RWPE1 (cell line): ENCODE data around the gene TNP1.

Experiments
- CTCF ChIA-PET: fragments of 350-600 bp; sonication (Branson Sonifier 250); formaldehyde crosslinking; extraction: SDS; loops from one replicate; lab custom pipeline; 2021; lab: Yijun Ruan, JAX
- POLR2A ChIA-PET: fragments of 400-600 bp; formaldehyde crosslinking; extraction: SDS; loops from one replicate; lab custom pipeline; 2020; ENCODE audit warnings: antibody characterized with exemption; ENCODE audit not compliant: low non-redundant PET; lab: Yijun Ruan, JAX
- DNase-seq: peaks from one replicate; pipeline ENCODE4 v3.0.0; 2012; ENCODE audit warnings: low spot score
- H3K27ac ChIP-seq: fragments of 450-650 bp; 2 replicates; pipeline ENCODE4 v1.5.1; 2017
- TF ChIP-seq, protein P1 (sequence below): fragments of 450-650 bp; conservative IDR thresholded peaks from 2 replicates; pipeline ENCODE4 v1.5.1; 2017; ENCODE audit warnings: low read depth, mild to moderate bottlenecking

TNP1 gene

DNA sequence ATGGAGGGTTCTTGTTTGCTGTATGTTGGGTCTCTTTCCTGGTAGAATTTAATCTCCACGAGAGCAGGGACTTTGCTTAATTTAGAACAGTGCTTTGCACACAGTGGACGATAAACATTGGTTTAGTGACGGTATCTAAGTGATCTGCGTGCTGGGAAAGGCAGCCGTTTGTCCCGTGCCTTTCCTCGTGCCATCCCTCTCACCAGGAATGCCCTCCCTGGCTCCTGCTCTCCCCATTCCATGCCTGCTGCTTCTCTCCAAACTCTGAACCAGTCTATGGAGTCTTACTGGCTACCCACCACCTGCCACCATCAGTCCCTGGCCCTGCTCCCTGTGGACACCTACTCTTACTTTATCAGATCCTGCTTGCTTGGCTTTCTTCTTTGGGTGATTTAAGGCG is 27.3 kb upstream of the TNP1 start:
- ChIA-PET POLR2A (no interaction called here), CTCF (no interaction called here)
- H3K27ac ChIP-seq = no peak overlapping the region
- TF ChIP-seq, protein P1, sequence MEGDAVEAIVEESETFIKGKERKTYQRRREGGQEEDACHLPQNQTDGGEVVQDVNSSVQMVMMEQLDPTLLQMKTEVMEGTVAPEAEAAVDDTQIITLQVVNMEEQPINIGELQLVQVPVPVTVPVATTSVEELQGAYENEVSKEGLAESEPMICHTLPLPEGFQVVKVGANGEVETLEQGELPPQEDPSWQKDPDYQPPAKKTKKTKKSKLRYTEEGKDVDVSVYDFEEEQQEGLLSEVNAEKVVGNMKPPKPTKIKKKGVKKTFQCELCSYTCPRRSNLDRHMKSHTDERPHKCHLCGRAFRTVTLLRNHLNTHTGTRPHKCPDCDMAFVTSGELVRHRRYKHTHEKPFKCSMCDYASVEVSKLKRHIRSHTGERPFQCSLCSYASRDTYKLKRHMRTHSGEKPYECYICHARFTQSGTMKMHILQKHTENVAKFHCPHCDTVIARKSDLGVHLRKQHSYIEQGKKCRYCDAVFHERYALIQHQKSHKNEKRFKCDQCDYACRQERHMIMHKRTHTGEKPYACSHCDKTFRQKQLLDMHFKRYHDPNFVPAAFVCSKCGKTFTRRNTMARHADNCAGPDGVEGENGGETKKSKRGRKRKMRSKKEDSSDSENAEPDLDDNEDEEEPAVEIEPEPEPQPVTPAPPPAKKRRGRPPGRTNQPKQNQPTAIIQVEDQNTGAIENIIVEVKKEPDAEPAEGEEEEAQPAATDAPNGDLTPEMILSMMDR = no peak
- no peak for DNase-seq

DNA sequence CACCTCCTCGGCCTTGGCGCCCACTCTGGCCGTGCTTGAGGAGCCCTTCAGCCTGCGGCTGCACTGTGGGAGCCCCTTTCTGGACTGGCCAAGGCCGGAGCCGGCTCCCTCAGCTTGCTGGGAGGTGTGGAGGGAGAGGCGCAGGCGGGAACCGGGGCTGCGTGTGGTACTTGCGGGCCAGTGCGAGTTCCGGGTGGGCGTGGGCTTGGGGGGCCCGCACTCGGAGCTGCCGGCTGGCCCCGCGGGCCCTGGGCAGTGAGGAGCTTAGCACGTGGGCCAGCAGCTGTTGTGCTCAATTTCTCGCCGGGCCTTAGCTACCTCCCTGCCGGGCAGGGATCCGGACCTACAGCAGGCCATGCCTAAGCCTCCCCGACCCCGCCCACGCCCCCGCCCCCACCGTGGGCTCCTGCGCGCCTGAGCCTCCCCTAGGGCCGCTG is 25.3 kb upstream of the TNP1 start:
- TF ChIP-seq, protein P1 = no peak
- CTCF ChIA-PET = no interaction called here
- POLR2A ChIA-PET = no interaction called here
- no peak for DNase-seq
- H3K27ac ChIP-seq = no peak overlapping the region

DNA sequence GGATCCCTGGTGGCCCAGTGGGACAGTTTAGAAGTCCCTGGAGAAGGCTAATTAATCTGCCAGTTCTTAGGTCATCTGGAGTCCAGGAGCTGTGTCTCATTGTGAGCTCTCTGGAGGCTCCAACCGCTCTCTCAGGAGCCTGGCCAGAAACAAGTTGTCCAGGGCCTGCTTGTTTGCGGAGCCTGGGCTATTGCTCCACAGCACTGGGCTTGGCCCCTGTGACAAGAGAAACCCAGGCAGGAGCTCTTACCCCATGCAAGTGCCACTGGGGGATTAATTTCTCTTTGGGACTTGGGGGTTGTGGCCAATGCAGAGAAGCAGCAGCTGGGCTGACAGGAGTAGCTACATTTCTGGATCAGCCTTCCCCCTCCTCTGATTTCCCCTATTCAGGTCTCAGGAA is 24.5 kb upstream of the TNP1 start:
- CTCF ChIA-PET = interaction anchor here (0.6 kb wide), 1 partner anchor 621 kb away, joined by 3 read pairs; no protein-coding TSS in a partner anchor
- POLR2A ChIA-PET = no interaction called here
- TF ChIP-seq, protein P1 = no peak
- DNase-seq = no peak
- no peak overlapping the region for H3K27ac ChIP-seq

DNA sequence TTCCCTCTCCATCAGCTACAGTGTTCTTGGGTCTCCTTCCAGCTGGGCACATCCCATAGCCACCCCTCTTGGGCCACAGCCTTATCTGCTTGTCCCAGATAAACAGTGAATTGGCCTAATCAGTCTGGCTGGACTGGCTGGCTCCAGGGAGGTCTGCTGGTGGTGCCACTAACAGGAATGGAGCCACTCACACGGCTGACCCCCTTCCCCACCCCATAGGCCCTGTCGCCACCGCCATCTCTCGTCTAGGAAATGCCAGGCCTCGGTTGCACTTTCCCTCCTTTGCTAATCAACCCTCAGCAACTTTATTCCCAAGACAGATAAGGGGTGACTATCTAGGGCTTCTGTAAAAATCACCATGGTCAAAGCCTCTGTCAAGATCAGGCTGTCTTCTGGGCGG is 23.0 kb upstream of the TNP1 start:
- DNase-seq = no peak
- no peak overlapping the region for H3K27ac ChIP-seq
- TF ChIP-seq, protein P1 = no peak
- ChIA-PET CTCF (no interaction called here), POLR2A (no interaction called here)

DNA sequence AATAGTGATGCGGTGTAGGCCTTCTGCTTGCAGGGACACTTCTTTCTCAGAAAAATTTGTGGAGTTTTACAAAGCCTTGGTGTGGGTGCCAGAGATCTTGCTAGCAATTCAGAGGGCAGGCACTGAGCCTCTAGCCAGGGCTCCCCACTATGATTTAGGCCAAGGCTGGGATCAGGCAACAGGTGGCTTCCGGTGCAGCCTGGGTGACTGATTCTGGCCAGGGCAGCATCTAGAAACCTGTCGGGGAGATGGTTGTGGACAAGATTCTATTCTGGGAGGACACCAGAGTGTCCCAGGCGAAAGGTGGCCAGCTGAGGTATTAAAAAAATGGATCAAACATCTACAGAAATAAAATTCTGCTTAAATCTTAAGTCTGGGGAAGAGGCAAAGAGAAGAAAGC is 21.5 kb upstream of the TNP1 start:
- no peak for DNase-seq
- ChIA-PET POLR2A (no interaction called here), CTCF (no interaction called here)
- TF ChIP-seq, protein P1 = no peak
- no peak overlapping the region for H3K27ac ChIP-seq

DNA sequence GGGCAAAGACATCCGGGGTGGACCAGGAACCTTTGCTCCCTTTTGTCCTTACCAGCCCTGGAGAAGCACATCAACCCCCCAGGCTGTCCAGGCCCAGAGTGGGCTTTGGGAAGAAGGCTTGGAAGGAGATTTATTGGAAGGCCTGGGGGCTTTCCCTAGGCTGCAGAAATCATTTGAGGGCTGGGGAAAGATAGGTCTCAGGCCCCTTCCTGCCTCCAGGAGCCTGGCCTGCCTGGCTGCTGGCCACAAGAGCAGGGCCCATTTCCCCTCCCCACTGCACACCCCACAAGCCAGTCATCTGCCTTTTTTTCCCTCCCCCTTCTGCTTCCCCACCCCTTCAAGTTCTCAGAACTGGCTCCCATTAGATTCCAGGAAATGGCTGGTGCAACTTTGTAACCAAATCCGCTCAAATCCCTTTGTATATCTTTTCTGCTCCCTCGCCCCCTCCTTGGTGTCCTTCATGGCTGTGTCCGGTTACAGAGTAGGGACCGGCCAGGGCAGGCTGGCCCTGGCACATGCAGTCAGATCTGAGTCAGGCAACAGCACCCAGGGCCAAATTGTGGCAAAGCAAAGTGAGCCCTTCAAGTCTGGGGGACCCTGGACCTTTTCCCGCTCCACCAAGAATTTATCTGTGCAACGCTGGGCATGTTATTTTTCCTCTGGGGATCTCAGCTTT is 20.8 kb upstream of the TNP1 start:
- H3K27ac ChIP-seq = no peak overlapping the region
- TF ChIP-seq, protein P1 = no peak
- ChIA-PET POLR2A (interaction anchor here (0.6 kb wide), 1 partner anchor 10 kb away, joined by 4 read pairs; no protein-coding TSS in a partner anchor), CTCF (interaction anchor here (0.6 kb wide), 1 partner anchor 320 kb away, joined by 3 read pairs; no protein-coding TSS in a partner anchor)
- DNase-seq = no peak
